Small intestine (tissue), 7 donors: ENCODE results near the gene PARM1. TPM values are rescaled to one million over a fixed set of nuclear protein-coding genes. Genes with fewer than 3 reads are reported as not detected.

Experiments
- DNase-seq, 2 donors: peaks; one replicate each; pipeline versions ENCODE4 v3.0.0 to v3.0.0-alpha.2; 2013
- FAIRE-seq: peaks from 2 replicates; lab custom pipeline; 2012; peaks lifted over from hg19 to GRCh38; lab: Jason Lieb, UNC
- H3K27ac ChIP-seq, 3 donors: one replicate each; pipeline ENCODE4 v1.5.1; 2013; ENCODE audit warnings: low read length in 2 of 3, mild to moderate bottlenecking in 2 of 3, control low read depth in 1 of 3, inconsistent platforms in 1 of 3, low read depth in 1 of 3, moderate library complexity in 1 of 3
- H3K27me3 ChIP-seq, 3 donors: one replicate each; pipeline ENCODE4 v1.6.1; 2013; ENCODE audit warnings: low read length in 3 of 3, inconsistent platforms in 1 of 3; ENCODE audit not compliant: control insufficient read depth in 3 of 3, insufficient read depth in 3 of 3
- H3K36me3 ChIP-seq, 3 donors: one replicate each; pipeline ENCODE4 v1.6.1; 2013; ENCODE audit warnings: low read length in 3 of 3, inconsistent platforms in 1 of 3, low read depth in 1 of 3, mild to moderate bottlenecking in 1 of 3, moderate library complexity in 1 of 3; ENCODE audit not compliant: control insufficient read depth in 3 of 3, insufficient read depth in 2 of 3
- H3K4me1 ChIP-seq, 3 donors: one replicate each; pipeline ENCODE4 v1.6.1; 2013; ENCODE audit warnings: low read length in 2 of 3, inconsistent platforms in 1 of 3, low read depth in 1 of 3, mild to moderate bottlenecking in 1 of 3, moderate library complexity in 1 of 3; ENCODE audit not compliant: control insufficient read depth in 3 of 3, insufficient read depth in 2 of 3
- H3K4me3 ChIP-seq, 3 donors: one replicate each; pipeline ENCODE4 v1.5.1; 2013; ENCODE audit warnings: low read length in 3 of 3, control low read depth in 1 of 3, inconsistent platforms in 1 of 3, low read depth in 1 of 3, mild to moderate bottlenecking in 1 of 3, moderate library complexity in 1 of 3
- H3K9me3 ChIP-seq, 2 donors: one replicate each; pipeline ENCODE4 v1.6.1; 2013; ENCODE audit warnings: low read depth in 1 of 2, low read length in 1 of 2; ENCODE audit not compliant: control insufficient read depth in 2 of 2, insufficient read depth in 1 of 2
- WGBS, 3 donors: extraction: QIAGEN DNeasy Blood & Tissue Kit; methylation state at CpG; one replicate each; pipeline ENCODE4 v1.1.7; 2013; 5-methylcytosine and 5-hydroxymethylcytosine counted together
- polyA plus RNA-seq, 4 donors: library from polyadenylated mRNA; stranded (reverse) in 3 of 4; unstranded in 1 of 4; fragments of 200-250 nt in 3 of 4; fragments of 120-200 nt in 1 of 4; gene quantifications; one replicate each; pipeline versions ENCODE4 v1.2.1 to v1.2.3, GENCODE V29; 2013
- donor health status: healthy with polysubstance abuse.
- donor health status: control.
- donor health status: control.
- donor health status: Bipolar disorder and iron deficiency.
- donor health status: healthy.

PARM1 gene
- polyA plus RNA-seq, 4 donors = under 0.01 to 80.9 (median 7.4) TPM

DNA sequence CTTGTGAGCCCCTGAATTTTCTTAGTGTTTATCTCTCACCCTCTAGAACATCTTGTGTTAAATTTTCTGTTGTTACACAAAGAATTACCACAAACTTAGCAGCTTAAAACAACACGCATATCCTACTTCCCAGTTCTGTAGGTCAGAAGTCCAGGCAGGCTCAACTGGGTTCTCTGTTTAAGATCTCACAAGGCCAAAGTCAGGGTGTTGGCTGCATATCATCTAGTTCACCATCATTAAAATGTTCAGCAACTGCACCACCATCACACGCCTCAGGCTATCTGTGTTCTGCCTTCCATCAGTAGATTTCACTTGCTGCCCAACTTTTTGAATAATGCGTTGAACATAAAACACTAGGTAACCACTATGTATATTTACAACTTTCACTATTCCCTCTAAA, 130.5 kb downstream of the PARM1 start:
- H3K36me3 ChIP-seq = no peaks in the 10 kb centered on the region
- 83 to 88% (median 86%) methylated on average over 3 of the region's 3 CpGs for WGBS, 3 donors
- FAIRE-seq = no peak

DNA sequence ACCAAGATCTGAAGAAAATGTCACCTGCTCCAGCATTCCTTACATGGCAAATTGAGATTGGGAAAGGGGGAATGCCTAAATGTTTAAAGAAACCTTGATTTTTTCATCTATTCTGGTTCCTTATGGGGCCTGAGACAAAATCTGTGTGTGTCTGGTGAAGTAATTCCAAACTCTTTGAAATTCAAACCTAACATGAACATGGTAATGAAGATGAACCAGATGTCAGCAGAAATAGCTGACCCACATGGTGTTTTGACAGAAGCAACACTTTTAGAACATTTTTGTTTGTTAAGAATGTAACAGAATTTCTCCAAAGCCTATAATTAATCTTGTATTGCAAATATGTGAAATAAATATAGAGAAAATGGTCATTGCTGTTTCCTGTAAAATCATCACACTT, 133.0 kb downstream of the PARM1 start:
- Histone ChIP-seq H3K27me3 (no peaks in the 10 kb centered on the region), H3K4me1 (no peaks in the 10 kb centered on the region), H3K27ac (no peak overlapping the region), H3K4me3 (no peak overlapping the region), H3K9me3 (no peaks in the 10 kb centered on the region), H3K36me3 (no peaks in the 10 kb centered on the region)
- no peak for FAIRE-seq
- no peak for DNase-seq

More for the DNA sequence above, 130.5 kb downstream of the PARM1 start:
- H3K4me3 ChIP-seq = no peak overlapping the region
- no peak overlapping the region for H3K27ac ChIP-seq
- H3K27me3 ChIP-seq = no peaks in the 10 kb centered on the region
- no peak for DNase-seq
- no peaks in the 10 kb centered on the region for H3K9me3 ChIP-seq
- H3K4me1 ChIP-seq = no peaks in the 10 kb centered on the region

DNA sequence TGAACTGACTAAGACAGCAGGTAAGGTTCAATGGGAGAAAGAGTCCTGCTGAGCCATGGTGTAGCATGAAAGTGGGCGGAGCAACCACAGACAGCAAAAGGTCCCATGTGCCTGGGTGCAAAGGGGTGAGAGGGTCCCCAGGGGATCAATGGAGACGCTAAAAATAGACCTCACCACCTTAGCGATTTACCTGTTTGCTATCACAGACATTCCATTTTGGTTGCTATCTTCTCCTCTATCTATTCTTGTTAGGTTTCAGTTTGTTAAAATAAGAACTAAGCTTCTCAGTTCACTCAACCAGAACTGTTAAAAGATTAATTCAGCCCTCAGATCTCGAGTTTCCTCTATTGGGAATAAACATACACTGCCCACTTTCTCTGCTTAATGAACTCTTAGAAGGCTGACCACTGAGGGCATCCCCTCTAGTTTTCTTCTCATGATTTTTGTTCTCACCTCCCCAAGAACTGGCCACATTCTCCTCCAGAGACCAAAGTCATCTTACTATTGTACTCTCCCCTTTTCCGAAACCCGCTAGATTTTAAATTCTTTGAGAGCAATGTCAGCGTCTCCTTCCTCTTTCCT, 136.7 kb downstream of the PARM1 start:
- no peaks in the 10 kb centered on the region for H3K36me3 ChIP-seq
- 71 to 75% (median 72%) methylated on average over 7 of the region's 7 CpGs for WGBS, 3 donors
- DNase-seq (no peak), FAIRE-seq (no peak)
- H3K27ac ChIP-seq = no peak overlapping the region
- H3K4me3 ChIP-seq = no peak overlapping the region
- H3K9me3 ChIP-seq = no peaks in the 10 kb centered on the region
- H3K27me3 ChIP-seq = no peaks in the 10 kb centered on the region
- no peaks in the 10 kb centered on the region for H3K4me1 ChIP-seq

DNA sequence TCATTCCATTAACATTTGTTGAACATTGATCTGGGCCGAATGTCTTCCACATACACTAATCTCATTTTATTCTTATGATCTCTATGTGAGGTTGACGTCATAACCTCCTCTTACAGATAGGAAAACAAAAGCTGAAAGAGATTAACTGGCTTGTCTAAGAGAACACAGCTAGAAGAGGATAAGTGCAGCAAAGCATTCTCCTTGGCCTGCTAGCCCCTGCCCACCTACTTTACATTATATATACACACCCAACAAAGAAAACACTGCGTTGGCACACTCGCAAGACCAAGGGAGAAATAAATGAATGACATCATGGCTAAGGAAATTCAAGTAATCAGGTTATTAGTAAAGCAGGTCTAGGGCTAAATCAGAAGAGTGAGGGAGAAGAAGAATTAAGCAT, 138.4 kb downstream of the PARM1 start:
- no peaks in the 10 kb centered on the region for H3K27me3 ChIP-seq
- no peak for DNase-seq
- H3K4me1 ChIP-seq = no peaks in the 10 kb centered on the region
- 42 to 70% (median 53%) methylated on average over 4 of the region's 4 CpGs for WGBS, 3 donors
- H3K4me3 ChIP-seq = no peak overlapping the region
- no peaks in the 10 kb centered on the region for H3K36me3 ChIP-seq
- no peak for FAIRE-seq
- no peaks in the 10 kb centered on the region for H3K9me3 ChIP-seq
- H3K27ac ChIP-seq = no peak overlapping the region

DNA sequence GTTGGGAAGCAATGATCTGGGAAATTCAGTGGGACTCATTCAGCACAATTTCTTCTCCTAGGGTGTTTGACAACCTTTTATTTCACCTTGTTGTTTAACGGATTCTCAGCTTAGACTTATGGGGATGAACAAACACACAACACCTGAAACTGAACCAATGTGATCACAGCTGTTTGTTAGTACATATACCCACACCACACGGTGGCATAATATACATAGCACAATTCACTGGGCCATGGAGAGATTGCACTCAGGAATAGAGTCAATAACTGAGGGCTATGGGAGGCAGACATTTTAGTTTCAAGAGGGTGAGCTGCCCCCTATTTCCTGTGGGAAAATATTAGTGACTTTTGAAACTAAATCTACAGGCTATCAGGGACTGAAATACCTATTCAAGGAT, 148.0 kb downstream of the PARM1 start:
- DNase-seq (no peak), FAIRE-seq (no peak)
- no peak overlapping the region for H3K4me3 ChIP-seq
- H3K36me3 ChIP-seq = no peaks in the 10 kb centered on the region
- peaks cover 0 to 15% of the 10 kb centered on the region in 2 donors for H3K9me3 ChIP-seq
- no peak overlapping the region for H3K27ac ChIP-seq
- 82 to 91% (median 84%) methylated on average over 2 of the region's 2 CpGs for WGBS, 3 donors
- no peaks in the 10 kb centered on the region for H3K4me1 ChIP-seq
- H3K27me3 ChIP-seq = no peaks in the 10 kb centered on the region

- H3K4me3 ChIP-seq = no peak overlapping the region
- WGBS, 3 donors = 77 to 89% (median 88%) methylated on average over 1 of the region's 1 CpG
- DNase-seq = no peak
- H3K4me1 ChIP-seq = no peaks in the 10 kb centered on the region
- no peak overlapping the region for H3K27ac ChIP-seq
- H3K9me3 ChIP-seq = peaks cover 0 to 15% of the 10 kb centered on the region in 2 donors
- H3K27me3 ChIP-seq = no peaks in the 10 kb centered on the region
- no peaks in the 10 kb centered on the region for H3K36me3 ChIP-seq
- FAIRE-seq = no peak
These were observed 148.6 kb downstream of the PARM1 start for GRCh38 chr4:75081561-75081960.

- 48 to 92% (median 81%) methylated on average over 1 of the region's 1 CpG for WGBS, 3 donors
- no peak overlapping the region for H3K27ac ChIP-seq
- FAIRE-seq (no peak), DNase-seq (no peak)
- no peaks in the 10 kb centered on the region for H3K4me1 ChIP-seq
- H3K36me3 ChIP-seq = no peaks in the 10 kb centered on the region
- H3K4me3 ChIP-seq = no peak overlapping the region
- H3K9me3 ChIP-seq = no peaks in the 10 kb centered on the region
- no peaks in the 10 kb centered on the region for H3K27me3 ChIP-seq
These were observed 154.5 kb downstream of the PARM1 start for GRCh38 chr4:75087416-75087815.

DNA sequence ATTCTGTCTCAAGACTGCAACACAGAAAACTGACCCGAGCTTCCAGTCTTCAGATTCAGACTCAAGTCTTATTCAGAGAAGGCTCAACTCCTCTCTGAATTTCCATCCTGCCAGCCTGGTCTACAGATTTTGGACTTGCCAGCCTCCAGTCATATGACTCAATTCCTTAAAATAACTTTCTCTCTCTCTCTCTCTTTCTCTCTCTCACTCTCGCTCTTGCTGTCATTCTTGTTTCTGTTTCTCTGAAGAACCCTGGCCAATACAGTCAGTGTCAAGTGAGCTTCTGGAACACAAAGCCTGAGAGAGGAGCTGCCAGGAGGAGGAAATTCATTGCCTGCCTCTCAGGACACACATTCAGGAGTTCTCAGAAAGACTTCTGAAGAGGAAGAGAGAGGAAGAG, 154.9 kb downstream of the PARM1 start:
- H3K27ac ChIP-seq = no peak overlapping the region
- FAIRE-seq = no peak
- 77 to 87% (median 80%) methylated on average over 2 of the region's 2 CpGs for WGBS, 3 donors

GRCh38 chr4:75089206-75089605, 156.3 kb downstream of the PARM1 start:
- no peak for DNase-seq
- H3K27me3 ChIP-seq = no peaks in the 10 kb centered on the region
- no peaks in the 10 kb centered on the region for H3K9me3 ChIP-seq
- H3K36me3 ChIP-seq = no peaks in the 10 kb centered on the region
- H3K27ac ChIP-seq = no peak overlapping the region
- no peak for FAIRE-seq
- 67 to 82% (median 76%) methylated on average over 4 of the region's 4 CpGs for WGBS, 3 donors
- no peak overlapping the region for H3K4me3 ChIP-seq
- H3K4me1 ChIP-seq = no peaks in the 10 kb centered on the region

More for the DNA sequence above, 154.9 kb downstream of the PARM1 start:
- Histone ChIP-seq H3K36me3 (no peaks in the 10 kb centered on the region), H3K4me3 (no peak overlapping the region), H3K27me3 (no peaks in the 10 kb centered on the region), H3K9me3 (no peaks in the 10 kb centered on the region), H3K4me1 (no peaks in the 10 kb centered on the region)
- no peak for DNase-seq
